Retina (tissue), 1 donor: Measurements from ENCODE around the gene C19orf25.
"Not testable (repeated sequence)": the region's sequence is repeated elsewhere in the genome, so short reads cannot be mapped to it uniquely, and the experiment has no call there.

Experiments used
- DNase-seq: peaks from one replicate; pipeline ENCODE4 v3.0.0-alpha.2; 2016

C19orf25 gene

DNA sequence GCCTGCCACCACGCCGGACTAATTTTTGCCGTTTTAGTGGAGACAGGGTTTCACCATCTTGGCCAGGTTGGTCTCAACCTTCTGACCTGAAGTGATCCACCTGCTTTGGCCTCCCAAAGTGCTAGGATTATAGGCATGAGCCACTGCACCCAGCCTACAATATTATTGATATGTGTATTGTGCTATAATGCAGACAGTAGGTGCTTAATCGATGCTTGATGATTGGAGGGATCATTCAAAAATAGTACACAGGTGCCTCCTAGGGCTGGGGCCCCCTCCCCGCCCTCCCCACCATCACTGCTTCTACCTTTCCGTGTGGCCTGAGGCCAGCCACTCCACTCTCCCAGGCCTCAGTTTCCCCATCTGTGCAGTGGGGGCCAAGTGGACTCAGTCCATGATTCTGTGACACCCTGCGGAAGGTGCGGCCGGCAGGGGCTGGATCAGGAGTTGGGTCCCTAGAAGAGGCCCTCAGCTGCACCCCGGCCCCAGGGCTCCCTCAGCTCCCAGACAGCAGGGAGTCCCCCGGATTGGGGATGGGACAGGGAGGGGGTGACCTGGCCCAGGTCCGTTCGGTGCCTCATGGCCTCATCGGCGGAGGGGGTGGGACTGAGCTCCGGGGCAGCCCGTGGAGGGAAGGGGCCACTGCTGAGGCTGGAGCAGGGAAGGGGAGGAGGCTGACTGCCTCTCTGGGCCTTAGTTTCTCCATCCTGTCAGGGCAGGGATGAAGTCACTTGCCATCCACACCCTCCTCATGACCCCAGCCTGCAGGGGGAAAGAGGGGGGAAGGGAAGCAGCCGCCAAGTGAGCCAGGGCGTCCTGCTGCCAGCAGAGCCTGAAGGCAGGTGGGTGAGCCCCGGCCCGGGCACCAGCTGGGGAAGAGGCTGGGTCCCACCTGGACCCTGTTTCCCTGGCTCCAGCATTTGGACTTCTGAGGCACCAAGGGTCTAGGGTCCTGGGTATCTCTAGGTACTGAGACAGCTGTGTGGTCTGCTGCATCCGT, 32.6 kb upstream of the C19orf25 start:
- DNase-seq: no peak

DNA sequence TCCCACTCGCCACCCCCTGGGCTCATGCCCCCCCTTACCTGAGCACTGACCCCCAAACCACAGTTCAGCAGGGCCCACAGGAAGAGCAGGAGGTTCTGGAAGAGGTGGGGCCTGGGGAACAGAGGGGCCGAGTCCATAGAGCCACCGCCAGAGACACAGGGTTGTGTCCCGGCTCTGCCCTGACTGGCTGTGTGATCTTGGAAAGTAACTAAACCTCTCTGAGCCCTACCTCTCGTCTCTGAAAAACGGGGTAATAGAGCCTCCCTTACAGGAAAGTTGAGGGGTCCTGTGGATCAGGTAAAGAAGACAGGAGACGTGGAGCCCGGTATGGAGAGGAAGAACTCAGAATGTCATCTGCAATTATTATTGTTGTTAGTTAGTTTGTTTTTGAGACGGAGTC, 31.8 kb upstream of the C19orf25 start:
- no peak for DNase-seq

DNA sequence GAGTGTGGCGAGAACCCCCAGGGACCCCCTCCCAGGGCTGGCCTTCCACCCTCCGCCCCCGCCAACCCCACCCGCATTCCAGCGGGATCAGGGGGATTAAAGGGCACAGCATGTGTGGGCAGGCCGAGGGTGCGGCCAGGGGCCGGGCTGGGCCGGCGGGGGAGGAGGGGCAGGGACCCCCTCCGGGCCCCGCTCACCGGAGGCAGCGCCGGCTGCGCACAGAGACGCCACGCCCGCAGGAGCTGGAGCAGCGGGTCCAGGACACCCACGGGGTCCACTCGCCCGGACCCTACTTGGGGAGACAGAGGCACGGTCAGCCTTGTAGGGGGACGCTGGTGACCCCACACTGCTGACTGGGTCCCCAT, 31.4 kb upstream of the C19orf25 start:
- no peak for DNase-seq

DNA sequence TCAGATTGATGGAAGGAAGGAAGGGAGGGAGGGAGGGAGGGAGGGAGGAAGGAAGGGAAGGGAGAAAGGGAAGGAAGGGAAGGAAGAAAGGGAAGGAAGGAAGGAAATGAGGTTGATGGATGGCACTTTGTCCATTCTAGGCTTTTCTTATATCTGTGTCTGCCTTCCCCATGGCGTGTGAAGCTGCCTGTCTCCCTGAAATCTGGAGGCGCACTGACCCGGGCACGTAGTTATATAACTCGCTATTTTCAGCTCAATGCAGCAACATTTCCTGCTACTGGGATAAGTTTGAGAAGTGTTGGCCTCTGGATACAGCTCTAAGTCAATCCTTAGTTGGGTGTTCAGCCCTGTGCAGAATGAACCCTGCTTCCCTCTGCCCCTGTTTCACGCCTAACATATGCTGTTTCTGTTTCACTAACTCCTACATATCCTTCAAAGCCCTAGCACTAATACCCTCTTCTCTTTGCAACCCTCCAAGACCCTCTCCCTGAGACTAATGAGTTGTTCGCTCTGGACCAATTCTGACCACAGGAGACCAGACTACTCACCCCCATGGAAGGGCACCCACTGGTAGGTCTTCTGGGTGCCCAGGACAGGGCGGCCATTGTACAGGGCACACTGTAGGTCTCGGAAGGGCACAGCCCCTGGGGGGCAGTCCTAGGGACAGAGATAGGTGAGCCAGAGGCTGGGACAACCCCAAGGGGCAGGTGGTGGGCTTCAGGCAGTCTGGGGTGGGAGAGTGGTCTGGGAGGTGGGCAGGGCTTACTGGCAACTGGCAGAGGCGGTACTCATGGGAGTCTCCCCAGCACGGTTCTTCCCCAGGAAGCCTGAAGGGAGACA, 30.8 kb upstream of the C19orf25 start:
- no peak for DNase-seq

DNA sequence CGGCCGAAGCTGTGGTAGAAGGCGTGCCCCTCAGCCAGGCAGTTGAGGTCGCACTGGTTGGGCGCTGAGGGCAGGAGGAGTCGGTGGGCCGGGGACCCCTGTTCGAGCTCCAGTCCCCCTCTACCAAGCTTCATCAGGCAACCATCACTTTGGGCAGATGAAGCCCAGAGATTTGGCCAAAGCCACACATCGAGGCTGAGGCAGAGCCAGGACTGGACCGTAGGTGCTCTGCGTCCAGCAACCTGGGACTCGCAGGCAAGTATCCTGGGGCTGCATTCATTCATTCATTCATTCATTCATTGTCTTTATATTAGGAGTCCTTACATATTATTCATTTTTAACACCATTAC, 29.5 kb upstream of the C19orf25 start:
- no peak for DNase-seq

DNA sequence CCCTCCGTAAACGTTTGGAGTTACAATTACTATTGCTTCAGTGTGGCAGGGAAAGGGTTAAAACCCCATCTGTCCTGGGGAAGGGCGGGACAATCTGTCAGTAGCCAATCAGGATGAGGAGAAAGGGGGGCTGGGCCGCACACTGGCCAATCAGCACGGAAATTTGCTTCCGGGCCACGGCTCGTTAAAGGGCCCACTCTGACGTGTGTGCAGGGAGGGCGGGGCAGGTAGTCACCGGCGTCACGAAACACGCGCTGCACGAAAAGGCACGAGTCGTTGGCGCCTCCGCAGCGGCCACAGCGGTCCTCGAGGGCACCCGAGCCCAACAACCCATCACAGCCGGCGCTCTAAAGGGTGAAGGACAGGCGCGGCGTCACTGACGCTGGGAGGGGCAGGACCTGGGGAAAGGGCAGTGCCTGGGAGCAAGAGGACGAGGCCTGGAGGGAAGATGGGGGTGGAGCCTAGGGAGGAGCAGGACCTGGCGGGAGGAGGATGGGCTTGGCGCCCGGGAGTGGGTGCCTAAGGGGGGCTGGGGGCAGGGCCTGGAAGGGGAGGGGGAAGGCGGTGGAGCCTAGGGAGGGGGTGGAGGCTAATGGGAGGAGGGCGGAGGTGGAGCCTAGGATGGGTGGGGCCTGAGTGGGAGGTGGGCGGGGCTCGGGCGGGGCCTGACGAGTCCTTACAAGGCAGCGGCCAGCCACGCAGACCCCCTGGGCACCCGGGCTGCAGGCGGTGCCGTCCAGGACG, 28.9 kb upstream of the C19orf25 start:
- peak; percentile 99 for DNase-seq

DNA sequence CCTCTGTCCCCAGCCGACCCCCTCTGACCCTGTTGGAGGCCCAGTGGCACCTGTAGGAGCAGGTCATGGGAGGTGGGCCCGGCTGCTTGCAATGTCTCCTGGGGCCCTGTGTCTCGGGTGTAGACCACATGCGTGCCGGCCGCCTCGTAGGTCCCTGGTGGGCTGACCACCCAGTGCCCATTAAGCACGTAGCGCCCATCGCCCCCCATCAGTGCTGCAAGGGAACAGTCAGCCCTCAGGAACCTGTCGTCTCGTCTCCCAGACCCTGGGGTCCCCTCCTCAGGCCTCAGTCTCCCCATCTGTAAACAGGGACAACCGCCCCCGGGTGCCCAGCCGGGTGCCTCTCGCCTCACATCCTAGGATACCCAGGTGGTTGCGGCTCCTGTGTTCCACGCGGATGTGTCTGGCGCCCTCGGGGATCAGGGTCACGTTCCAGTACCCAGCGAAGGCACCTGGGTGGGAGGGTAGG, 28.2 kb upstream of the C19orf25 start:
- no peak for DNase-seq

DNA sequence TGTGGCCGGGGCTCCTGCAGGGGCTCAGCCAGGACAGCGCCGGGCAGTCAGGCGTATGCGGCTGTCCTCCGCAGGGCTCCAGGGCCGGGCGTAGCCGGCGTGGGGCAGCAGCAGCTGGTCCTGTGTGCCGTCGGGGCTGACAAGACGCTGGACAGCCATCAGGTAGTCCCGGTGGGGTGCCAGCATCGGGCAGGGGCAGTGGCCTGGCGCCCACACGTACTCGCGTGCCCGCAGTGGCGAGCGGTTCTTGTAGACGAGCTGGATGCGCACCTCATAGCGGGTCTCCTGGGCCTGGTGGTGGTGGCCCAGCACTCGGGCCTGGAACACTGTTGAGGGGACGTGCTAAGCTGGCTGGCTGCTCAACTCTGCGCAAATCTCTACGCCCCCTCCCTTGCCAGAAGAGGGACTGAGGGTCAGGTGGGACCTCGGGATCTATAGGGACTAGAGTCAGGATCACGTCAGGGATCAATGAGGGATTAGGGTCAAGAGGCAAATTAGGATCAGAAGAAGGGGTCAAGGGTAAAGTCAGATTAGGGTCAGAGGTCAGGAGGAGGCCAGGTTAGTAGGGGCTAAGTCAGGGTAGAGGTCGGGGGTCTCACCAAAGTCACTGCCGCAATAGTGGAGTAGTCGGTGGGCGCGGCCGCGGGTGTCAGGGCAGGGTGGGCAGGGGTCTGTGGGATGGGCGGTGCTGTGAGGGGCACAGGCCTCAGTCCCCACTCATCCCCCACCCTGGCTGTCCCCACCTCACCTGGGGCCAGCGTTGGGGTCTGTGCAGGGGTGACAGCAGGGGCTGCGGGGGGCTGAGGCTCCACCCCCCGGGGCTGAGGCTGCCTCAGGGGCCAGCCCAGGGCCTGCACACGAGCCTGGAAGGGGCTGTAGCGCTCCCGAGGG, 27.2 kb upstream of the C19orf25 start:
- DNase-seq: no peak

DNA sequence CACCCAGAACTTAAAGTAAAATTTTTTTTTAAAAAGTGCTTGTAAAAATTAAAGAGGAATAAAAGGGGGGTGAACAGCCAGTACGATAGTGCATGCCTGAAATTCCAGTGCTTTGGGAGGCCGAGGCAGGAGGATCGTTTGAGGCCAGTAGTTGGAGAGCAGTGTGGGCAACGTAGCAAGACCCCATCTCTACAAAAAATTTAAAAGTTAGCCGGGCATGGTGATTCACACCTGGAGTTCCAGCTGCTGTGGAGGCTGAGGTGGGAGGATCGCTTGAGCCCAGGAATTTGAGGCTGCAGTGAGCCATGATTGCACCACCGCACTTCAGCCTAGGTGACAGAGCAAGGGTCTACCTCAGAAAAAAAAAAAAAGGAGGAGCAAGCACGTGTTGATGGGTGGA, 26.0 kb upstream of the C19orf25 start:
- DNase-seq: no peak

DNA sequence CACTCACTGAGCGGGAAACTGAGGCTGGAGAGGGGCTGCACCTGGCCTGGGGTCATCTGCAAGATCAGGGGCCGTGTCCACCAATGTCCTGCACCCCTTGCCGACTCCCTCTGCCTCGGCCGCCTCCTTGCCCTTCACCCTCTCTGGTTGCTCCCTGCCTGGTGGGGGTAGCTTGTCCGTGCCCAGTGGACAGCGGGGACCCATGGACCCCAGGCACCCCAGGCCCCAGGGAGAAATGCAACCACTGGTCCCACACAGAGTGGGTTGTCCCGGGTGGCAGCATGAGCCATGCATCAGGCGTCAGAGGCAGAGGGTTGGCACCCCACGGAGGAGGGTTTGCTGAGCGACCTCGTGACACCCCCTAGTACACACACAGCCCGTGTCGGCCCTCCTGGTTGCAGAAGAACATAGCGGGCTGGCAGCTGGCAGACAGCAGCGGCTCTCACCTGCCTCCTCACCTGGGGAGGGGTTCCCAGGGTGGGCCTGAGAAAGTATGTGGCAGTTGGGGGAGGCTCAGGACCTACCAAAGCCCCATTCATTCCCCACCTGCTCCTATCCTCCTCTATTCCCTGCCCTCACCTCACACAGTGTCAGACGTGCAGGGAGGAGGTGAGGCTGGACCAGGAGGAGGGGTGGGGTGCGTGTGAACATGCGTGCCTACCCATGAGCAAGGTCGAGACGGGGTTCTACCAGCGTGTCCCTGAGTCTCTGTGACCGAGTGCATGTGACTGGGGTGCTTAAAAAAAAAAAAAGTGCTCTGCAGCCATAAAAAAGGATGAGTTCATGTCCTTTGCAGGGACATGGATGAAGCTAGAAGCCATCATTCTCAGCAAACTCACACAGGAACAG, 25.1 kb upstream of the C19orf25 start:
- DNase-seq: no peak

DNA sequence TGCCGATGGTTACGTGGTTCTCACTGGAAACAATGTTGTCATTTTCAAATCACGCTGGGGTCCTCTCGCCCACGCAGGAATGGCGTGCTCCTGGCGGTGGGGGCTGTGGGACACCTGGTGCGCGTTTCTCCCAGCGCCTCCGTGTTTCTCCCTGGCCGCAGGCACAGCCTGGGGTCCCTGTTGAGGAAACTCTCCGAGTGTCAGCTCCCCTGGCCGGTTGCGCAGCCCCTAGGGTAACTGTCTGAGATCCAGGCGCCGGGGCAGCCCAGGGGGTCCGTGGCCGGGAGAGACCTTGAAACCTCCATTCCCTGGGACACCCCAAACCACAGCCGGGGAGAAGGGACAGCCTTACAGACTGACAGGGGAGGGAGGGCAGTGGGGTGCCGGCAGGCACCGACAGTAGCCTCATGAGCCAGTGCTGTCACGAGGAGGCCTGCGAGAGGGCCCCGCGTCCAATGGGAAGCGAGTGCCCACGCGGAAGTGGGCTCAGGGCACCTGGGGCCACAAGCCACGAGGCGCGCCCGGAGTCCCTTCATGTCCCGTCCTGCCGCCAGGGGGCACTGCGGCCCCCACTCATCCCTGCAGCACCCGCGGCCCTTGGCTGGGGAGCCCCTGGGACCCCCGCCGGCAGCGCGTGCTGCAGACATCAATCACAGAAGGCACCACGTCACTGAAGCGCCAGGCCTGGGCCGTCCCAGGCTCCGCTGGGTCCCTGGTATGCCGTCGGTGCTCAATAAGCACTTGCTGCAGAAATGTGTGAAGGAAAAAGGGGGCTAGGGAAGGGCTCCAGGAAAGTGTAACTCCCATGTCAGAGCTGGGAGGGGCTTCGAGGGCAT, 24.3 kb upstream of the C19orf25 start:
- peak; percentile 81 for DNase-seq

DNA sequence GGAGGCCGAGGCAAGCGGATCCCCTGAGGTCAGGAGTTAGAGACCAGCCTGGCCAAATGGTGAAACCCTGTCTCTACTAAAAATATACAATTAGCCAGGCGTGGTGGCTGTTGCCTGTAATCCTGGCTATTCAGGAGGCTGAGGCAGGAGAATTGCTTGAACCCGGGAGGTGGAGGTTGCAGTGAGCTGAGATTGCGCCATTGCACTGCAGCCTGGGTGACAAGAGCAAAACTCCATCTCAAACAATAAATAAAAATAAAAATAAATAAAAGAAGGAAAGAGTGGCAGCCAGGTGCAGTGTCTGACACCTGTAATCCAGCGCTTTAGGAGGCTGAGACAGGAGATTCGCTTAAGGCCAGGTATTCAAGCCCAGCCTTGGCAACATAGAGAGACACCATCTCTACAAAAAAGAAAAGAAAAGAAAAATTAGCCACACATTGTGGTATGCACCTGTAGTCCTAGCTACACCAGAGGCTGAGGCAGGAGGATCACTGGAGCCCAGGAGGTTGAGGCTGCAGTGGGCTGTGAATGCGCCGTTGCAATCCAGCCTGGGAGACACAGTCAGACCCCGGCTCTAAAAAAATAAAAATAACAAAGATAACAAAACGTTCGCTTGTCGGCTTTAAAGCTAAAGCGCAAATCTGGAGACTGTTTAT, 23.5 kb upstream of the C19orf25 start:
- DNase-seq: no peak

DNA sequence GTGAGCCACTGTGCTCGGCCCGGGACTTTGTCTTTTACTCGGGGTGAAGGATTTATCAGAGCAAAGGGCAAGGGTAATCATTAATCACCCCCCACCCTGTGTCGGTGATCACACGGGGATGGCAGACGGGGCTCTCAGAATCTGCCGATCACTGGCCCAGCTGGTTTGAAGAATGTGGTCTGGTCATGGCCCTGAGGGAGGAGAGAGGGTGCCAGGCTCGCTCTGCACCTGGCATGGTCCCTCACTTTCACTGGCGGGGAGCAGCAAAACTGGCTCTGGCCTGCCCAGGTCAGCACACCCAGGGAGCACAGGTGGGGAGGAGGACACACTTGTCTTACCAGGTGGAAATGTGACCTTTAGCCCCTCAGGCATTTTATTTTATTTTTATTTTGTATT, 22.2 kb upstream of the C19orf25 start:
- DNase-seq: no peak

DNA sequence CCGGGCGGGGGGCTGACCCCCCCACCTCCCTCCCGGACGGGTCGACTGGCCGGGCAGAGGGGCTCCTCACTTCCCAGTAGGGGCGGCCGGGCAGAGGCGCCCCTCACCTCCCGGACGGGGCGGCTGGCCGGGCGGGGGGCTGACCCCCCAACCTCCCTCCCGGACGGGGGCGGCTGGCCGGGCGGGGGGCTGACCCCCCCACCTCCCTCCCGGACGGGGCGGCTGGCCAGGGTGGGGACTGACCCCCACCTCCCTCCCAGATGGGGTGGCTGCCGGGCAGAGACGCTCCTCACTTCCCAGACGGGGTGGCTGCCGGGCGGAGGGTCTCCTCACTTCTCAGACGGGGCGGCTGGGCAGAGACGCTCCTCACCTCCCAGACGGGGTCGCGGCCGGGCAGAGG, 20.2 kb upstream of the C19orf25 start:
- DNase-seq: not testable (repeated sequence)

DNA sequence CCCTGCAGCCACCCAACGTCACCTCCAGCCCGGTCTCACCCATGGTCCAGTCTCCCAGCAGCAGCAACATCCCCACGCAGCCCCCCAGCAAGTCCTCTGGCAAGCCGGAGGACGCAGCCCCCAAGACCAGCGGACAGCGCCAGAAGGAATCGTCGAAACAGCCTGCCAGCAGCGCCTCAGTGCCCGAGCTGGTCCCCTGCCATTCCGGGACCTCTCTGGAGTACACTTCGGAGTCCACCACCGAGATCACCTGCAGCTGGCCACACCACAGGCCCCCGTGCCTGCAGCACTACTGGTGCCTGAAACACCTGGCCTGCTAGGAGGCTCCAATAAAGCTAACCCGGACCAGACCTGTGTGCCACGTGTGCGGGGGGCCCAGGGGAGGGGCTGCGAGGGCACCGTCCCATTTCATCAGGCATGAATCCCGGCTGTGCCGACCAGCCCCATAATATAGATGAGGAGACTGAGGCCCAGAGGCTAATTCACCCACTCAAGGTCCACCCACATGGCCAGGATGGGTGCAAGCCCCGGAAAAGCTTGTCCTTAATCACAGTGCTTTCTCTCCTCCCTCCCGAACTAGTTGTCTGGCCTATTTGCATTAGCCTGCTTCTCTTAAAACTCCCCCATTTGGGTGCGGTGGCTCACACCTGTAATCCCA, 18.7 kb upstream of the C19orf25 start:
- no peak for DNase-seq

DNA sequence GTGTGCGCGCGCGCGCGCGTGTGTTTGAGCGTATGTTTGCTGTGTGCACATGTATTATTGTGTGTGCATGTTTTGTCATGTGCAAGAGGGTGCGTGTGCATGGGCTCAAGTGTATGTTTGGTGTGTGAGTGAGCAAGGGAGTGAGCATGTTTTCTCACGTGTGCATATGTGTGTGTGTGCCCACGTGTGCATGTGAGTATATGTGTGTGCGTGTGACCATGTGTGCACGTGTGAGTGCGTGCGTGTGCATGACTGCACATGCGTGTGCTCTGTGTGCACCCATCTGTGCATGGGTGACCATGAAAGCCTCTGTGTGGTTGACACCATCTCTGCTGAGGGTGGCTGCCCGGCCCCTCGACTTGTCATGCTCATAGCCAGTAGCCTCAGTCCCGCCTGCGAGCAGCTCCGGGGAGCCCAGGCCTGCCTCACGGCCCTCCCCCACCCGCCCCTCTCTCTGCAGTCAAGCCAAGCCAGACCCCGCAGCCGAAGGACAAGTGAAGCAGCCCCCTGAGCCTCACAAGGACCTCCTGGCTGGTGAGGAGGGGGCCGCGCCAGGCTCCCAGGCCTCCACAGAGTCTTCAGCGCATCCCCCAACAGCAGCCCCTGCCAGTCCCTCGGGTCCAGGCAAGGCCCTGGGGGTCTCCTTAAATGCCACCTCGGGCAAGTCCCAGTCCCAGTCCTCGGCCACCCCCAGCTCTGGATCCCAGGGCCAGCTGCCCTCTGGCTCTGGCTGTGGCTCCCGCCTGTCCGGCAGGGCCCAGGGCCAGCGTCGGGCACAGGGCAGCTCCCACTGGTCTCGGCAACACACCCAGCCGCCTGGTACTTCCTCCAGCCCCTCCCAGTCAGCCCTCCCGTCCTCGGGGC, 17.9 kb upstream of the C19orf25 start:
- no peak for DNase-seq

DNA sequence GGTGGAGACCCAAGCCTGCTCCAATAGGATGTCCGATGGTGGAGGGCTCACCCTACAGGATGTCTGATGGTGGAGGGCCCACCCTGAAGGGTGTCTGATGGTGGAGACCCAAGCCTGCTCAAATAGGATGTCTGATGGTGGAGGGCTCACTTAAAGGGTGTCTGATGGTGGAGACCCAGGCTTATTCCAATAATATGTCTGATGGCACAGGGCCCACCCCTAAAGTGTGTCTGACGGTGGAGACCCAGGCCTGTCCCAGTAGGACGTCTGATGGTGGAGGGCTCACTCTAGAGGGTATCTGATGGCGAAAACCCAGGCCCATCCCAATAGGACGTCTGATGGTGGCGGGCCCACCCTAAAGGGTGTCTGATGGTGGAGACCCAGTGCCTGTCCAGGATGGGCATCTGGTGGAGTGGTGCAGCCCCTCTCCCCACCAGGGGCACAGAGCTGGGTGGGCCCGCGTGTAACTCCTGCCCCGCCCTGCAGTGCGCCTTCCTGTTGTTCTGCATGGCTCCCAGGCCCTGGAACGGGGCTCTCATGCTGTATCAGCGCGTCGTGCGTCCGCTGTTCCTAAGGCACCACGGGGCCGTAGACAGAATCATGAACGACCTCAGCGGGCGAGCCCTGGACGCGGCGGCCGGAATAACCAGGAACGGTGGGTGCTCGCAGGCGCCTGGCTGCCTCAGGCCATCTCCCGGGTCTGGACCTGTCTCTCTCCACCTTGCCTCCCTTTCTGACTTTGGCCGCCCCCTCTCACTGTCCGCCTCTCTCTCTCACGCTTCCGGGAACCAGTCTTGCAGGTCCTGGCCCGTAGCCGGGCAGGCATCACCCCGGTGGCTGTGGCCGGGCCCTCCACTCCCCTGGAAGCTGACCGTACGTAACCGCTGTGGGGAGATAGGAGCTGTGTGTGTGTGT, 17.0 kb upstream of the C19orf25 start:
- no peak for DNase-seq
